Peyer's patch (tissue), 4 donors: ENCODE measurements around the gene C3orf52. TPM values are rescaled to one million over a fixed set of nuclear protein-coding genes. Genes with fewer than 3 reads are reported as not detected.

Experiments used
- DNase-seq, 3 donors: peaks; one replicate each; pipeline ENCODE4 v3.0.0-alpha.2; 2017 to 2019
- H3K27ac ChIP-seq, 4 donors: fragments of 200-600 bp; sonication (generic); one replicate each; pipeline ENCODE4 v1.5.1; 2016 to 2019
- H3K27me3 ChIP-seq, 2 donors: fragments of 200-600 bp; sonication (generic); one replicate each; pipeline ENCODE4 v1.5.1; 2019
- H3K36me3 ChIP-seq, 3 donors: fragments of 200-600 bp; sonication (generic); one replicate each; pipeline ENCODE4 v1.5.1; 2016 to 2019
- H3K4me1 ChIP-seq, 4 donors: fragments of 200-600 bp; sonication (generic); one replicate each; pipeline ENCODE4 v1.5.1; 2016 to 2019
- H3K4me3 ChIP-seq, 4 donors: fragments of 200-600 bp; sonication (generic); 1 replicate in 3 of 4; 2 replicates in 1 of 4; pipeline ENCODE4 v1.5.1; 2016 to 2019; ENCODE audit warnings: mild to moderate bottlenecking in 1 of 4
- H3K9me3 ChIP-seq, 4 donors: fragments of 200-600 bp; sonication (generic); one replicate each; pipeline ENCODE4 v1.5.1; 2016 to 2019; ENCODE audit warnings: mild to moderate bottlenecking in 1 of 4
- CTCF ChIP-seq, 6 experiments: fragments of 450-650 bp in 4 of 6; fragments of 200-600 bp in 2 of 6; sonication (generic) in 1 of 6; IDR thresholded peaks; one replicate each; pipeline ENCODE4 v1.5.1; 2017 to 2019; ENCODE audit warnings: antibody characterized with exemption in 6 of 6, mild to moderate bottlenecking in 3 of 6, moderate library complexity in 1 of 6
- POLR2A ChIP-seq, 2 donors: fragments of 450-650 bp; IDR thresholded peaks; one replicate each; pipeline ENCODE4 v1.5.1; 2017; ENCODE audit warnings: antibody characterized with exemption in 2 of 2, mild to moderate bottlenecking in 2 of 2, moderate library complexity in 2 of 2
- total RNA-seq, 4 donors: library from RNA; depleted of rRNA; stranded (reverse); fragments of >200 nt; gene quantifications; one replicate each; pipeline ENCODE4 v1.1.0, GENCODE V29; 2016

Gene C3orf52
- total RNA-seq, 4 donors from 2014 or later, result 13.2 to 31.0 (median 25.9) TPM

GRCh38 chr3:112123548-112123947 is 37.4 kb downstream of the C3orf52 start:
- no peaks in the 10 kb centered on the region for H3K36me3 ChIP-seq
- no peak overlapping the region for H3K27ac ChIP-seq
- no peak for DNase-seq
- no peak overlapping the region for H3K4me3 ChIP-seq
- peaks cover 0 to 9% (median 0%) of the 10 kb centered on the region in 4 donors for H3K4me1 ChIP-seq
- TF ChIP-seq POLR2A (IDR thresholded peaks at IDR 0.05), result no peak
- TF ChIP-seq CTCF (IDR thresholded peaks at IDR 0.05), result no peak
- no peaks in the 10 kb centered on the region for H3K27me3 ChIP-seq
- H3K9me3 ChIP-seq, result no peaks in the 10 kb centered on the region

DNA sequence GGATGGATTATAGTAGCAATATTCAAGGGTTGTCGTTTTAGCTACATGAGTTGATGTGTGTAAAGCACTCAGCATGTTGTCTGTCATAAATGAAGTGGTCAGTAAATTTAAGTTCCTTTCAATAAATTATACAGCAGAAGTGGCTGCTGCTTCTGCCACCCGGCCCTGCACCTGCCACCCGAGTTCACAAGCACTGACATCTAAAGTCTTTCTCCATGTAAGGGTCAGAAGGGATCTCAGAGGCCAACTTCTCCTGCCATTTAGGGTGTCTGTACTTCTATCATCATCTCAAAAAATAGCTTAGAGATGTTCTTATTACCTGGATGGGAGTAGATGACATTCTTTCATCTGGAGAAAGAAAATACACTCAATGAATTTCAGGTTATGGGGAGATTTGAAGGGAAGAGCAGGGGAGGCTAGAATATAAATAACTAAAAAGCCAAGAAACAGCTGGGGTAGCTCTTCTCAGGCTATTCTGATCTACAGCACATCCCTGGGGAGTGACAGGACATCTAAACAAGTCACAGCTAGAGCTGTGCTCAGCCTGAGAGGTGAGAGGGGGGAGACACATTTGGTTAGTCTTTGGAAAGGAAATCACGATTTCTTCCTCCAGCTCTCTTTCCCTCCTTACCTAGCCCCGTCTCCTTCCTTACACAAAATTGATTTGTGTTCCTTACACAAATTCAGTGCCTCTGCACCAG is 38.9 kb downstream of the C3orf52 start:
- H3K27ac ChIP-seq, result no peak overlapping the region
- no peak overlapping the region for H3K4me3 ChIP-seq
- H3K9me3 ChIP-seq, result no peaks in the 10 kb centered on the region
- no peaks in the 10 kb centered on the region for H3K36me3 ChIP-seq
- no peaks in the 10 kb centered on the region for H3K27me3 ChIP-seq
- DNase-seq, result no peak
- no peak for TF ChIP-seq CTCF (IDR thresholded peaks at IDR 0.05)
- no peak for TF ChIP-seq POLR2A (IDR thresholded peaks at IDR 0.05)
- peaks cover 0 to 13% (median 0%) of the 10 kb centered on the region in 4 donors for H3K4me1 ChIP-seq

GRCh38 chr3:112126511-112126911 is 40.3 kb downstream of the C3orf52 start:
- no peak for TF ChIP-seq POLR2A (IDR thresholded peaks at IDR 0.05)
- TF ChIP-seq CTCF (IDR thresholded peaks at IDR 0.05), result no peak
- Histone ChIP-seq H3K9me3 (no peaks in the 10 kb centered on the region), H3K4me3 (no peak overlapping the region), H3K27ac (peak overlapping the region in 1 of 4 donors; percentile 39), H3K4me1 (peaks cover 0 to 13% (median 0%) of the 10 kb centered on the region in 4 donors), H3K27me3 (no peaks in the 10 kb centered on the region), H3K36me3 (no peaks in the 10 kb centered on the region)
- DNase-seq, result no peak

GRCh38 chr3:112127522-112128494 is 41.6 kb downstream of the C3orf52 start:
- Histone ChIP-seq H3K36me3 (no peaks in the 10 kb centered on the region), H3K9me3 (no peaks in the 10 kb centered on the region), H3K27me3 (no peaks in the 10 kb centered on the region), H3K27ac (peak overlapping the region in 2 of 4 donors; percentile 4 to 40), H3K4me3 (no peak overlapping the region), H3K4me1 (peaks cover 0 to 13% (median 0%) of the 10 kb centered on the region in 4 donors)
- no peak for TF ChIP-seq POLR2A (IDR thresholded peaks at IDR 0.05)
- no peak for TF ChIP-seq CTCF (IDR thresholded peaks at IDR 0.05)
- DNase-seq, result no peak

- peak overlapping the region in 2 of 4 donors; percentile 11 to 55 for H3K27ac ChIP-seq
- no peaks in the 10 kb centered on the region for H3K9me3 ChIP-seq
- peaks cover 0 to 13% (median 0%) of the 10 kb centered on the region in 4 donors for H3K4me1 ChIP-seq
- DNase-seq, result peak in 2 of 3 donors; percentile 65 to 74
- no peaks in the 10 kb centered on the region for H3K36me3 ChIP-seq
- TF ChIP-seq POLR2A (IDR thresholded peaks at IDR 0.05), result no peak
- no peaks in the 10 kb centered on the region for H3K27me3 ChIP-seq
- no peak overlapping the region for H3K4me3 ChIP-seq
These were observed 42.9 kb downstream of the C3orf52 start for GRCh38 chr3:112128843-112129727.
